ENCODE results near the gene C1QTNF8. TPM values are rescaled to one million over a fixed set of nuclear protein-coding genes. Genes with fewer than 3 reads are reported as not detected.

Gene C1QTNF8
- polyA plus RNA-seq, 1 donor (not counting 4 experiments of a cell fraction or from before 2014, with no cell fraction given), result not detected

GRCh38 chr16:1040346-1040745 is 55.7 kb downstream of the C1QTNF8 start:
- H3K9me3 ChIP-seq (ENCODE audit: control insufficient read depth, low read depth, low read length), result no peaks in the 10 kb centered on the region
- no peak for DNase-seq (ENCODE audit: low read depth, low spot score)
- no peak overlapping the region for H3K4me2 ChIP-seq (ENCODE audit: control insufficient read depth, extremely low read depth, insufficient read depth, low read depth, low read length)
- H3K9ac ChIP-seq (ENCODE audit: control insufficient read depth, extremely low read depth, insufficient read depth, low read length), result no peak overlapping the region
- peaks cover 13% of the 10 kb centered on the region for H3K4me1 ChIP-seq (ENCODE audit: control insufficient read depth, extremely low read depth, insufficient read depth, low read length)
- dilution Hi-C loops (cut with MboI; ENCODE audit: extremely low pct_ligation_motif_present, low sequenced_read_pairs), result no loop called here
- peaks cover 40% of the 10 kb centered on the region for H3K27me3 ChIP-seq (ENCODE audit: control insufficient read depth, extremely low read depth, insufficient read depth, low read length)
- H3K4me3 ChIP-seq (ENCODE audit: control insufficient read depth in 2 of 3, extremely low read depth in 1 of 3, insufficient read depth in 2 of 3, low read depth in 1 of 3, low read length in 3 of 3), result no peak overlapping the region
- no peak overlapping the region for H3K27ac ChIP-seq (ENCODE audit: control insufficient read depth, insufficient read depth, low read length)
- FAIRE-seq, result no peak
- H3K79me2 ChIP-seq (ENCODE audit: control insufficient read depth, insufficient read depth, low read length), result no peaks in the 10 kb centered on the region
- TF ChIP-seq EZH2 (IDR thresholded peaks at IDR 0.05; ENCODE audit: low read length) (no peak), CTCF (optimal IDR thresholded peaks at IDR 0.05 in 1 of 3, IDR thresholded peaks at IDR 0.05 in 1 of 3, conservative IDR thresholded peaks at IDR 0.05 in 1 of 3; ENCODE audit: extremely low read depth in 1 of 3, insufficient read depth in 2 of 3, low read length in 3 of 3) (no peak)
- no peaks in the 10 kb centered on the region for H3K9me1 ChIP-seq (ENCODE audit: control insufficient read depth, extremely low read depth, insufficient read depth, low read length)
- no peak overlapping the region for H2AFZ ChIP-seq (ENCODE audit: control insufficient read depth, low read length)
- no peaks in the 10 kb centered on the region for H3K36me3 ChIP-seq (ENCODE audit: control insufficient read depth in 2 of 2, extremely low read depth in 1 of 2, insufficient read depth in 2 of 2, low read length in 2 of 2)
- peaks cover 3% of the 10 kb centered on the region for H4K20me1 ChIP-seq (ENCODE audit: control insufficient read depth, extremely low read depth, insufficient read depth, low read length)

GRCh38 chr16:1039762-1040161 is 56.3 kb downstream of the C1QTNF8 start:
- H3K9ac ChIP-seq (ENCODE audit: control insufficient read depth, extremely low read depth, insufficient read depth, low read length), result no peak overlapping the region
- H3K9me1 ChIP-seq (ENCODE audit: control insufficient read depth, extremely low read depth, insufficient read depth, low read length), result no peaks in the 10 kb centered on the region
- no peak for TF ChIP-seq CTCF (optimal IDR thresholded peaks at IDR 0.05 in 1 of 3, IDR thresholded peaks at IDR 0.05 in 1 of 3, conservative IDR thresholded peaks at IDR 0.05 in 1 of 3; ENCODE audit: extremely low read depth in 1 of 3, insufficient read depth in 2 of 3, low read length in 3 of 3)
- TF ChIP-seq EZH2 (IDR thresholded peaks at IDR 0.05; ENCODE audit: low read length), result no peak
- no peak for DNase-seq (ENCODE audit: low read depth, low spot score)
- peaks cover 13% of the 10 kb centered on the region for H3K4me1 ChIP-seq (ENCODE audit: control insufficient read depth, extremely low read depth, insufficient read depth, low read length)
- H2AFZ ChIP-seq (ENCODE audit: control insufficient read depth, low read length), result no peak overlapping the region
- H3K4me3 ChIP-seq (ENCODE audit: control insufficient read depth in 2 of 3, extremely low read depth in 1 of 3, insufficient read depth in 2 of 3, low read depth in 1 of 3, low read length in 3 of 3), result no peak overlapping the region
- dilution Hi-C loops (cut with MboI; ENCODE audit: extremely low pct_ligation_motif_present, low sequenced_read_pairs), result no loop called here
- no peak overlapping the region for H3K4me2 ChIP-seq (ENCODE audit: control insufficient read depth, extremely low read depth, insufficient read depth, low read depth, low read length)
- no peaks in the 10 kb centered on the region for H3K36me3 ChIP-seq (ENCODE audit: control insufficient read depth in 2 of 2, extremely low read depth in 1 of 2, insufficient read depth in 2 of 2, low read length in 2 of 2)
- no peak for FAIRE-seq
- no peak overlapping the region for H3K27ac ChIP-seq (ENCODE audit: control insufficient read depth, insufficient read depth, low read length)
- H4K20me1 ChIP-seq (ENCODE audit: control insufficient read depth, extremely low read depth, insufficient read depth, low read length), result peaks cover 3% of the 10 kb centered on the region
- H3K27me3 ChIP-seq (ENCODE audit: control insufficient read depth, extremely low read depth, insufficient read depth, low read length), result peaks cover 34% of the 10 kb centered on the region
- no peaks in the 10 kb centered on the region for H3K9me3 ChIP-seq (ENCODE audit: control insufficient read depth, low read depth, low read length)
- no peaks in the 10 kb centered on the region for H3K79me2 ChIP-seq (ENCODE audit: control insufficient read depth, insufficient read depth, low read length)
